ENCODE measurements around the gene HENMT1.

DNA sequence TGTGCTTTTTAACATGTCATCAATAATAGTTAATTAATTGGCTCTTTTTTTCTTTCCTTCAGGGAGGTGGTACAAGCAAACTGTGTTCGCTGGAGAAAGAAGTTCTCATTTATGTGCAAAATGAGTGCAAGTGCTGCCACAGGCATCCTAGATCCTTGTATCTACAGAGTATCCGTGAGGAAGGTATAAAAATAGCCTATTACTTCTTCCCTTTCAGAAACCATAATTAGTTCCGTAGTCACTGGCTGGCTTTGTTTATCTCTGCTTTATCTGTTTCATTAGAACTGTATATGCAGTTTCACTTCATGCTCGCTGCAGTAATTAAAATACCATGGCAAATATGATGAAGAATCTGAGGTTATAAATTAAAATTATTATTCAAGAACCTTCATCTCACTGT is 60.4 kb downstream of the HENMT1 start:
- TF ChIP-seq, protein P1, sequence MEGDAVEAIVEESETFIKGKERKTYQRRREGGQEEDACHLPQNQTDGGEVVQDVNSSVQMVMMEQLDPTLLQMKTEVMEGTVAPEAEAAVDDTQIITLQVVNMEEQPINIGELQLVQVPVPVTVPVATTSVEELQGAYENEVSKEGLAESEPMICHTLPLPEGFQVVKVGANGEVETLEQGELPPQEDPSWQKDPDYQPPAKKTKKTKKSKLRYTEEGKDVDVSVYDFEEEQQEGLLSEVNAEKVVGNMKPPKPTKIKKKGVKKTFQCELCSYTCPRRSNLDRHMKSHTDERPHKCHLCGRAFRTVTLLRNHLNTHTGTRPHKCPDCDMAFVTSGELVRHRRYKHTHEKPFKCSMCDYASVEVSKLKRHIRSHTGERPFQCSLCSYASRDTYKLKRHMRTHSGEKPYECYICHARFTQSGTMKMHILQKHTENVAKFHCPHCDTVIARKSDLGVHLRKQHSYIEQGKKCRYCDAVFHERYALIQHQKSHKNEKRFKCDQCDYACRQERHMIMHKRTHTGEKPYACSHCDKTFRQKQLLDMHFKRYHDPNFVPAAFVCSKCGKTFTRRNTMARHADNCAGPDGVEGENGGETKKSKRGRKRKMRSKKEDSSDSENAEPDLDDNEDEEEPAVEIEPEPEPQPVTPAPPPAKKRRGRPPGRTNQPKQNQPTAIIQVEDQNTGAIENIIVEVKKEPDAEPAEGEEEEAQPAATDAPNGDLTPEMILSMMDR (IDR thresholded peaks at IDR 0.05), result no peak
- TF ChIP-seq POLR2A (IDR thresholded peaks at IDR 0.05), result no peak
